Stimulated activated CD8-positive, alpha-beta memory T cell treated with anti-CD3 and anti-CD28 coated beads, Interleukin-12 subunit alpha, Interleukin-12 subunit beta, amount 100 ng/mL, for 1 hour (primary cell): ENCODE data around the gene AIP.
A peak's percentile ranks its signal among the peaks of the same experiment; 100 is the strongest.

Experiments
- DNase-seq: peaks from one replicate; pipeline ENCODE4 v3.0.0-alpha.2; 2020; ENCODE audit warnings: low read depth

Gene AIP

GRCh38 chr11:67482827-67483798 is at the start of gene AIP:
TSS of gene AIP (plus strand) at chr11:67483026. CDS start at chr11:67483159, 133 bp downstream.
- DNase-seq, result peak; percentile 91

GRCh38 chr11:67433536-67434394 is 49.1 kb upstream of the AIP start:
- DNase-seq, result no peak

DNA sequence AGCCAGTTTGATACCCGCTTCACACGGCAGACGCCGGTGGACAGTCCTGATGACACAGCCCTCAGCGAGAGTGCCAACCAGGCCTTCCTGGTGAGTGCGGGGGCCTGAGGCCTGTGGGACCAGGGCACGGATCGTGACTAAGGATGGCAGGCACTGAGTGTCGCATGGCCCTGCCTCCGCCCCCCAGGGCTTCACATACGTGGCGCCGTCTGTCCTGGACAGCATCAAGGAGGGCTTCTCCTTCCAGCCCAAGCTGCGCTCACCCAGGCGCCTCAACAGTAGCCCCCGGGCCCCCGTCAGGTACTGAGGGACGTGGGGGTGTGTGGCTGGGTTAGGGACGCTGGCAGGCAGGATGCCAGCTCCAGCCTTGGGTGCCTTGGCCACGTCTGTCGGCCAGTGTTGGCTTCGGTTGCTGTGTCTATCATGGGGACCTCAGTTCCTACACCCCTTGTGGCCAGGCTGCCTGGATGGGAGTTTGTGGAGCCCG is 48.4 kb upstream of the AIP start:
- no peak for DNase-seq

GRCh38 chr11:67435031-67435726 is 47.6 kb upstream of the AIP start:
- DNase-seq, result no peak

DNA sequence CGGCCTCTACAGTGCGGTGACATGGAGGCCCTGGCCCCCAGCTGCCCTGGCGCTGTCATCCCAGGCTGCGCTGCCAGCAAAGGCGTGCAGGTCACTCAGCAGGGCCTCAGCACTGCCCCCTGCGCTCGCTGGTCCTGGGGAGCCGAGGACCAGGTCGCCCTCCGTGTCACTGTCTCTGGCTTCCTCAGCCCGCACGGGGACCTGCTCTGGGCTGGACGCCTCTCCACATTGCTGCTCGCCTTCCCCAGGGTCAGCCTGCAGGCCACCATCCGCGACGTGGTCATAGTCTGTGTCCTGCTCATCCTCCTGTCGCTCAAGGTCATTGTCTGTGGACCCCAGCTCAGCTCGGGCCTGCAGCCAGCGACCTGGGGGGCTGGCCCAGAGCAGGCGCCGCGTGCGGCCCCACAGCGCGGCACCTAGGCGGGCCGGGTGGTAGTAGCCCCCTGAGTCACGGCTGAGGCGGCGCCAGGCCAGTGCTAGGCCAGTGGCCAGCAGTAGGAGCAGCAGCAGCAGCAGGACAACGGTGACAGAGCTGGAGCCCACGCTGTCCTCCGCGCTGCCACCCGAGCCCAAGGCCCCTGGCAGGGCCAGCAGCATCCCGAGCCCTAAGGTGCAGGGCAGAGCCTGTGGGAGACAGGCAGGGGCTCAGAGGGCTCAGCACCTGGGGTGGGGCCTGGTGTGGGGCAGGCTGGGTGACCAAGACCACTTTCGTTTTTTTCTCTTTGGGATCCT is 46.9 kb upstream of the AIP start:
- no peak for DNase-seq

DNA sequence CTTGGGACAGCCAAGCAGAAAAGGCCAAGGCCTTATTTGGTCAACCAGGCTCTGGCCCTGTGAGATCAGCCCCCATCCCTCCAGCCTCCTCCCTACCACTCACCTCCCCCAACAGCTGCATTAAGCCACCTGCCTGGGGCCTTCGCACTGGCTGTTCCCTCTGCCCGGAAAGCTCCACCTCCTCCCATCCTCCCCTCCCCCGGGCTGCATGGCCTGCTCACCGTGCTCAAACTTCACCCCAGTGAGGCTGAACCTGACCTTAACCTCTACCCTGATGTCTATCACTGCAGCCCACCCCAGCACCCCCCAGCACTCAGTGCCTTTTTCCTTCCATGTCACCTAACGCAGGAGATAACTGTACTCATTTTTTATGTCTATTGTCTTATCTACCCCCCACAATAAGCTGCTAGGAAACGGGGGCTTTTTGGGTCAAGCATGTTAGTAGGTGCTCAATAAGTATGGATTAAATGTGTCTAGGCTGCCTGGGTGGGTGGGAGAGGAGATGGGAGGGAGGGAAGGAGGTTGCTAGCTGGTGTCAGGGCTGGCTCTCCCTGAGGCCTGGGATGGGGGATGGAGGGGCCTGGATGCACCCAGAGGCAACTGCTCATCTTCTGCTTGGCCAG is 46.3 kb upstream of the AIP start:
- no peak for DNase-seq

DNA sequence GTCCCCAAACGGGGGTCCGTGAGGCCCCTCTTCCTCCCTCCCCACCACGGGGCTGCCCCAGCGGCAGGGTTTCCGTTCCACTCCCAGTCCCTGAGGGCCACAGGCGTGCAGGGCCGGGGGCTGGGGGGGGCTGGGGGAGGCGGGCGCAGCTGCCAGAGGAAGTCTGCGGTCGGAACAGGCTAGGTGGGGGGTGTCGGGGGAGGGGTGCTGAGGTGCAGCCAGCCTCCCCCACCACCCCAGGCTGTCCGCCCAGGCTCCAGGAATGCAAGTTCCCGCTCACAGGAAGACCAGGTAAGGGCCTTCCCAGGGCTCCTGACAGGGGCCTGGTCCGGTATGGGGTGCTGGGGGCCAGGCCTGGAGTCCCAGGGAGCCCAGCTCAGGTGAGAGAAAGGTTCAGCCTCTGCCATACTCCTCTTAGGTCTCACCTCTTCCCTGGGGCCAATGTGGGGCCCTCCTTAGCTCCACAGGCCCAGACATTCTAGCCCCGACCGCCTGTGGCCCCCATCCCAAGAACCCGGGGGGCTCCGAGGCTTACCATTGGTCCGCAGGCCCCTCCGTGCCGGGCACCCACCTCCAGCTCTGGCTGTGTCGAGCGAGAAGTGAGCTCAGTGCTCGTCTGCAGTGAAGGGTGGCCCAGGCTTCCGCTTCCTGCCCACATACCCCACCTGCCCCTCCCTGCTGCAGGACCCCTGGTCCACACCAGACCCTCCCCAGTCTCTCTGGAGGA is 45.6 kb upstream of the AIP start, which contains the start of gene PTPRCAP:
Gene PTPRCAP (minus strand): TSS at position 601 of the 727 bp plus-strand sequence. CDS start 63 bp downstream, at position 538.
- DNase-seq, result peak; percentile 62

GRCh38 chr11:67437809-67438157 is 45.0 kb upstream of the AIP start:
- DNase-seq, result no peak

GRCh38 chr11:67438158-67438902 is 44.5 kb upstream of the AIP start:
- DNase-seq, result peak; percentile 49

DNA sequence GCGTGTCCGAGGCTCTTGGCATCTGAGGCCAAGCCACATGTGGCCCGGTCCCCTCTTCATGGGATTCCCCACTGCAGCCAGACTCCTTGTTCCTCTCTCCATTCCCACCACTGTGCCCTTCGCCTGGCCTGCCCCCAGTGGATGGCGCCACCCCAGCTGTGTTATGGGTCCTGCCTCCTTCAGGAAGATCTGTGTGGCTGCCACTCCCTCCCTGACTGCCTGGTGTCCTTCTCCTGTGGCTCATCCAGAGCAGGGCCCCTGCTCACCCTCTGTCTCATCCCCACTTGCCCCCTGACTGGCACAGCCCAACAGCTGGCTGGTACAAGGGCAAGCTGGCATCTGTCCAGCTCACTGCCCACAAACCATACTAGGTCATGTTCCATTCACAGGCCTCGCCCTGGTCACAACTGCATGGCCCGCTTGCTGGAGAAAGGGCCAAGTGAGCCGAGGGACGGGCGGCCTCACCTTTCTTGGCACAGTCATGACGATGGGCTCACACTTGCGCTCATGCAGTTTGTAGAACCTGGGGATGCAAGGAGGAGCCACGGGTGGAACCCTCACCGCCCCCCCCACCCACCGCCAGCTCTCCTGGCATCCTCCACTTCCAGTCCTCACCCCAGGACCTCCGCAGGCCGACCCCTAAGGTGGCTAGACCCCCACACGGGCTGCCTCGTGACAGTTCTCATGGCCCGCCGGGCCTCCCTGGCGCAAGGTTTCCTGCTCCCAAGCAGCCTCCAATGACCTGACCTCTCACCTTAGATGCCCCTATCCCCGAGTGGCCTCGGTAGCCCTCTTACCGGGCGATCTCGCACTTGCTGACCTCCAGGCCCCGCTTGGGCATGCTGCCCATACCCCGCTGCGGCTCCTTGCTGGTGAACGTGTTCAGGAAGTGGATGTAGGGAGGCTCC is 43.3 kb upstream of the AIP start:
- DNase-seq, result no peak

GRCh38 chr11:67440229-67441097 is 42.4 kb upstream of the AIP start:
- DNase-seq, result no peak

DNA sequence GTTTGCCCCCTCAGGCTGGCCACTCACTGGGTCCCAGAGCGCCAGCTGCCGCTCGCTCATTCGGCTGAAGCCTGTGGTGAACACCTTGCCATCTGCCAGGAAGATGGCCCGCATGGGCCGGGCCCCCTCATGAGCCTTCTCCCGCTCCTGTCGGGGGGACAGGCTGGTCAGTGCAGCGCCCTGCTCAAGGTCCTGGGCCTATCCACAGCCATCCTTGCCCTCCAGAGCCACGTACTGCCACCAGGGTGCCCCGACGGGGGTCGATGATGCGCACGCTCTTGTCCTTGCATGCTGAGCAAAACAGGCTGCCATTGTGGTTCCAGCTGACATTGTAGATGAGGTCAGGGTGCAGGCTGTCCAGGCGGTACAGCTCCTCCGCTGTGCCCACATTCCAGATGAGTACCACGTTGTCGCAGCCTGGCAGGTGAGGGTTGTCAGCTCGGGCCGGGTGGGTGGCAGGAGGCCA is 41.7 kb upstream of the AIP start:
- no peak for DNase-seq

DNA sequence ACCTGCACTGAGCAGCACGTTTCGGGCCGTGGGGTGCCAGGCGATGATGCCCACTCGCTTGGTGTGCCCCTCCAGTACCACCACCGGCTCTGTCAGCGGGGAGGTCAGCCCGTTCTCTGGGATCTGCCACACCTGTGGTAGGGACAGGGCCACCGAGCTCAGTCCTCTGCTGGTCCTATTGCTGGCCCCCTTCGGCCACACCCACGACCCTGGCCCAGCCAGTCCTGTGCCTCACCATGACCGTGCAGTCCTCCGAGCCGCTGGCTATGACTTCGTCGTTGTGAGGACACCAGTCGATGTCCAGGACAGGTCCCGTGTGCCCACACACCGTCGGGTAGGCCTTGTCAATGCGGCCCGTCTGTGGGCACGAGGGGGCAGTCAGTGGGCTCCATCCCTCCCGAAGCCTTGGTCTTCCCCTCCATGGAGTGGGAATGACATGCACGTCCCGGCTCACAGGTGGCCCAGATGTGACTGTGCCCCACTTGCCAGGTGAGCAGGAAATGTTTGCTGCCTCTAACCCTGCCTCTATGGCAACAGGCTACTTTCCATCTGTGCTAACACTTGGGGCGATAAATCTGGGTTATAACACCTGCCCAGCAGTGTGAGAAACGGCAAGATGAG is 41.0 kb upstream of the AIP start:
- no peak for DNase-seq

DNA sequence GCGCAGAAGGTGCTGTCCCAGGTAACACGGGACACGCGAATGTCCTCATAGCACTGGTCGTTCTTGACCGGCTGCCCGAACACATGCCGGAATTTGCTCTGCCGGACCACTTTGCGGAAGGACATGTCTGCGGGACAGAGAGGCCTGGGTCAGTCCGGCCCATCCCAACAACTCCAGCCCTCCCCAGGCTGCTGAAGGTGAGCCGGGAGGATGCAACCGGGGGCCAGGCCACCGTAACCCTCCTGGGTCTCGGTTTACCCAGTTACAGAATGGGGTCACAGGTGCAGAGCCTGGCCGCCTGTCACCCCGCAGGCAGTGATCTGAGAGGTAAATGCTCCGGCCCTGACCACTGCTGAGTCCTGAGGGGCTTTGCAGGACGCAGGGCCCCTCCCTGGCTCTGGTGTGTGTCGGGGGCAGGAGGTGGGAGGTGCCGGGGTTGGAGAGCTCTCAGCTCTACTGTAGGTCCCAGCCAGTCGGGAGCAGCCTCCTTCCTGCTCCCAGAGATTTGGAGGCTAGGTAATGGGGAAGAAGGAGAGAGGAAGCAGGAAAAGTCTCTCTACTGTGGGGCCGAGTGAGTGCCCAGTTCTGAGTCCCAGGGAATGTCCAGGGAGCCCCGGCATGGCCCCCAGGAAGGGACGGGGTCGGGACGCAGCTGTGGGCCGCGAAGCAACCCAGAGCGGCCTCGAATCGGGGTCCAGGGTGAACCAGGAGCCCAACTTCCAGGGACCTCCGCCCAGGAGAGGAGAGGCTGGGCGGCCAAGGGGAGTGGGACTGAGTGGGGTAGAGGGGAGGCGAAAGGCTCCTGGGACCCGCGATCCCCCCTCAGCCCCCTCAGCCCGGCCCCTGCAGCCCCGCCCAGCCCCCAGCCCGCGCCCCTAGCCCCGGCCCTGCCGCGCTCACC is 40.1 kb upstream of the AIP start:
- DNase-seq, result no peak

DNA sequence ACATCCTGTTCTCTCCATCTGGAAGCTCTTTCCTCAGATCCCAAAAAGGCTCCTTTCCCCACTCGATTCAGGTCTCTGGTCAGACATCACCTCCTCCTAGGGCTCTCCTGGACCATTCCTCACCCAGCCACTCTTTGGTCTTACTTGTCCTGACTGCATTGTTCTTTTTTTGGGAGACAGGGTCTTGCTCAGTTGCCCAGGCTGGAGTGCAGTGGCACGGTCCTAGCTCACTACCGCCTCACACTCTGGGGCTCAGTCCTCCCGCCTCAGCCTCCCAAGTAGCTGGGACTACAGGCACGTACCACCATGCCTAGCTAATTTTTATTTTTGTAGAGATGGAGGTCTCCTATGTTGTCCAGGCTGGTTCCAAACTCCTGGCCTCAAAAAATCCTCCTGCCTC is 37.3 kb upstream of the AIP start:
- no peak for DNase-seq

- no peak for DNase-seq
Measured at GRCh38 chr11:67448220-67448609, 34.6 kb upstream of the AIP start.
